Fibroblast of skin of abdomen (primary cell): ENCODE data around the gene CAMK2G.
"Not testable (repeated sequence)": the region's sequence is repeated elsewhere in the genome, so short reads cannot be mapped to it uniquely, and the experiment has no call there.

ENCODE experiments used
- DNase-seq: peaks from one replicate; pipeline ENCODE4 v3.0.0-alpha.2; 2013

Gene CAMK2G

DNA sequence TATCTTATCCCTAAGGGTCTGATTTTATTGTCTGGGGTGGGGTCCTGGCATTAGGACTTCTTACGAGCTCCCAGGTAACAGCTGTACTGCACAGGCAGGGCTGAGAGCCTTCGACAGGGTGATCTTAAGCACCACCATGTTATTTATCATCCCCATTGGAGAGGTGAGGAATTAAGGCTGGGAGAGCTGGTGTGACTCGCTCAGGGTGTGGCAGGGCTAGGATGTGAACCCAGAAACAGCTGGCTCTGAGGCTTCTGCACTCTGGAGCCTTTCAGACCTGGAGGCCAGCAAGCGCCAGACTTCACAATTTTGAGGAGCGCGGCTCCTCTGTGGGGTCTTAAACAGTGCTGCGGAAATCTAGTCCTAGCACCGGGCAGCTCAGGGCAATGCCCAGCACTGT is 35.5 kb downstream of the CAMK2G start:
- no peak for DNase-seq

DNA sequence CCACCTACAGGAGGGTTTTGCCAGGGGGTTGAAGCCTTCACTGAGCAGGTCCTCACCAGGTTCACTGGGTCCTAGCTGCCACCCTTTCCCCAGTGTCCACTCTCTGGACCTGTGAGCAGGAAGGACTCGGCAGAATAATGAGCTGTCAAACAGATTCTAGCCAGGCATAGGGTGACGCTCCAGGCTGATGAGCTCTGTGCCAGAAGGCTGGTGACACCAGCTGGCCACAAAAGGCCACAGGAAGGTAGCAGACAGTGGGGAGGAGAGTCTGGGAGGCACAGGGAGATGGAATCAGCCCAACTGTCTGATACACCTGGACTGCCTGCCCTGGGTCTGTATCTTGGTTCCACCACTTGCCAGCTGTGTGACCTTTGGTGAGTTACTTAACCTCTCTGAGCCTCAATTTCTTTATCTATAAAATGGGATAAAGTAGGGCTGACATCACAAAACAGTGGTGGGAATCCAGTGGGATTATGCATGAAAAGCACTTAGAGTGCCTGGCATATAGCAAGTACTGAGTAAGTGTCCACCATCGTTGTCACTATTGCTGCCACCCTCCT is 36.3 kb downstream of the CAMK2G start:
- no peak for DNase-seq

GRCh38 chr10:73837072-73837471 is 37.3 kb downstream of the CAMK2G start:
- no peak for DNase-seq

DNA sequence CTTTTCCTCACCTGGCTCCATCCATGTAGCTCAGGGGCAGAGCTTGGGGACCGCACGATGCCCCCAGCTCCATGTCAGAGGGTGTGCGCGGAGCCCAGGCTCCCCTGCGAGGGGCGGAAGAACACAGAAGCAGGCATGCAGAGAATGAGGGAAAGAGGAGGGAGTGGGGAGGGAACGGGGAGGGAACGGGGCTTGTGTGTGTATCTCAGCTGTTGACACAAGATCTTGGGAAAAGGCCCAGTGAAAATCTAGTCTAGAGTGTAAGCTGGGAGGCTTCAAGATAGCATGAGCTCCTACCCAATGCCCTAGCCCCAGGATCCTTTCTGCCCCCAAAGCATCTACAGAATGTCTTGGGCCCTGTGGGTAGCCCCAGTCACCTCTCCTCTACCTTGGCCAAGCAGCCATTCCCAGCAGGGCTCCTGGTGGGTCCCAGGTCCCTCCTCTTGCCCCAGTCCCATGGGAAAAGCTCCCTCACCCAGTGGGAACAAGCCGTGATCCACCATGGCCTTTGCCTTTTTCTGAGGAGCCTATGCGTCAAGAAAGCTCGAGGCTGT is 37.9 kb downstream of the CAMK2G start:
- DNase-seq: no peak

DNA sequence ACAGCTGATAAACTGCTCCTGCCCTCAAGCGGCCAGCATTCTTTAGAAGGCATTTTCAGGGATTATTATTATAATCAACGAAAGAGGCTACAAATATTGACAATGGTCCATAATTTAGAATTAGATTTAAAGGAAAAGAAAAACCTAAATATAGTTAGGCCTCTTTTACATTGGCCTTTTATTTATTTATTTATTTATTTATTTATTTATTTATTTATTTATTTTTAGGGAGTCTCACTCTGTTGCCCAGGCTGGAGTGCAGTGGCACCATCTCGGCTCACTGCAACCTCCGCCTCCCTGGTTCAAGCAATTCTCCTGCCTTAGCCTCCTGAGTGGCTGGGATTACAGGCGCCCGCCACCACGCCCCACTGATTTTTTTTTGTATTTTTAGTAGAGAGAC is 45.3 kb downstream of the CAMK2G start:
- DNase-seq: not testable (repeated sequence)

DNA sequence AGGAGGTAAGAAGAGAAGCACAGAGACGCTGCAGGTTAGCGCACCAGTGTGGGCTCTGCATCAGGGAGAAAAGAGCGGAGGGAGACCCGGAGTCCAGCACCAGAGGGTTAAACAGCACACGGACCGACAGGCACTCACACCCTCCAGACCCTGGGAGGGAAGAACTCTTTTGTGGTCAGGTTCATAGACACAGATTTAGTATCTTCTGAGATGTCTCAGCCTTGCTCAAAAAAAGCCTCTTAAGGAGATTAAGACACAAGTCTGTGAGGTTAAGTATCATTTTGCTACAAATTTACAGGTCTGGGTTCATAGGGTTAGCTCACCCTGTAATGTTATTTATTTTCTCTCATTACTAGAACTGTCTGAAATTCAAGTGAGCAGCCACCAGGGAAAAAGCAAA is 46.2 kb downstream of the CAMK2G start:
- no peak for DNase-seq

GRCh38 chr10:73827346-73828089 is 46.8 kb downstream of the CAMK2G start:
- no peak for DNase-seq

- DNase-seq: no peak
Observed at GRCh38 chr10:73824146-73824725, 50.1 kb downstream of the CAMK2G start.

GRCh38 chr10:73823391-73823790 is 51.0 kb downstream of the CAMK2G start:
- DNase-seq: no peak

GRCh38 chr10:73819513-73820093 is 54.8 kb downstream of the CAMK2G start:
- DNase-seq: no peak

GRCh38 chr10:73819081-73819480 is 55.3 kb downstream of the CAMK2G start:
- no peak for DNase-seq

GRCh38 chr10:73818402-73818801 is 56.0 kb downstream of the CAMK2G start:
- DNase-seq: no peak

DNA sequence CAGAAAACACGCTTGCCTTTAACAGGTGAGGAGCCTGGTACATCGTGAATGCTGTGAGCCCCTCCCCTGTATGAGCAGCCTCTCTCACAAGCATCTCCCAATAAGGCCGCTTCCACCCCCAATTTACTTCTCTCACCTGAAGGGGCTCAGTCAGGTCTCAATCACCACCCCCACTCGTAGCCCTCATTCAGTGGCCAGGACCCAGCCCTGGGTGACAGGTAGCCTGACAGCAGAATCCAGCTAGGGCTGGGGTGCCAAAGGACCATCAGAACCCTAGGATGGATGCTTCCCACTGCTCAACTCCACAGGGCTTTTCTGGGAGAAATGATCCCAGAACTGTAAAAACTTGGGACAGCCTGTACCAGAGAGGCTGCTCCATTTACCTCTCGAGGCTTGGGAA is 56.5 kb downstream of the CAMK2G start:
- DNase-seq: no peak

DNA sequence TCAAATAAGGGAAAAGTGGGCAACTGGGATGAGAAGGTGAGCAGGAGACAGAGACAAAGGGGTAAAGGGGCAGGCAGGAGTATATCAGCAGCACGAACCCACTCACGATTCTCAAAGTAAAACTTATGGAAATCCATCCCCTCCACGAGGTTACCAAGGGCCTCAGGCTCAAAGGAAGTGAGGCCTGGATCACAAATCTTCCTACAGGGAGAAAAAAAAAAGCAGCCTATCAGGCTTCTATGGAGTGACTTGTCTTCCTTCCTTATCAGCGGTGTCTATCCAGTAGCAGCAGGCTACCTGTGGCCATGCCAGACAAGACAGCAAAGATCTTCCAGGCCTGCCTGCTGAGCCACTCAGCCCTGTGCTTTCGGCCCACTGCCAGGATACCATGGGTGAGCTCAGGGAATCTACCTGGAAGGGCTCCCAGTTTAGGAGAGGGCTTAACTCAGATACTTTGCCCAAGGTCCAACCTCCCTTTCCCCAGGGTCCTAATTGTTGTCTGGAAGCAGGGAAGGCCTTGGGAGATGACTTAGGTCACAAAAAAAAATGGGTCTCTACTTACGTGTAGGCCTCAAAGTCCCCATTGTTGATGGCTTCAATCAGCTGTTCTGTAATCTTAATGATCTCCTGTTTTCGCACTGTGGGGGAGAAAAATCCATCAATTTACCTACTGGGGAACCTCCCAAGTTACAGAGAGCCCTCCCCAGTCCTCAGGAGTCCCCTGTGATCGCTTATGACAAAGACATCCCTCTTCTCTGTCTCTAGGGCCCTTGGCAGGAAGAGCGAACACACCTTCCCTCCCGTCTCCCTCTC is 57.2 kb downstream of the CAMK2G start:
- DNase-seq: no peak

- no peak for DNase-seq
Observed at GRCh38 chr10:73815719-73816030, 58.7 kb downstream of the CAMK2G start.

- DNase-seq: no peak
Observed at GRCh38 chr10:73814896-73815718, 59.2 kb downstream of the CAMK2G start.

DNA sequence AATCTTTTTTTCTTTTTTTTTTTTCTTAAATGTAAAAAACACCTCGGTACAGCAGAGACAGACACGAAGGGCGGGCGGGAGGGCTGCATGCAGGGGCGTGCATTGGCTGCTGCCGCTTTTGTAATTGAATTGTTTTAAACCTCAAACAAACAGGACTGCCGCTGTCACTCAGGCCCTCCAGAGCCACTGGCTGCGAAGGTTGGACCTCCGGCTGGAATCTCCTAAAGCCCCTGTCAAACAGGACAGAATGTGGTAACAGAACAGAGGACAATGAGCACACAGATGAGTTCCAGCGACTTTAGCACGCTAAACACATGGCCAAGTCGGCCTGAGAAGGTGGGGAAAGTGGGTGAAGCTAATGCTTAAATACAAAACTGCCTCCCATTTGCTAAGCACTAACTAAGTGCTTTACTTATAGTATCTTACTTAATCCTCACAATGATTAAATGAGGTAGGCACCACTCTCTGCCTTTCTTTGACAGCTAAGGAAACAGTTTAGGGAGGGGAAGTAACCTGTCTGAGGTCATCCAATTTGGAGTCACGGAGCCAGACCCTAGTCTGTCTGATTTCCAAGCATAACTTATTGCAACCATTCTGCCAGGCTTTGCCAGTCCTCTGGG is 60.0 kb downstream of the CAMK2G start:
- no peak for DNase-seq

DNA sequence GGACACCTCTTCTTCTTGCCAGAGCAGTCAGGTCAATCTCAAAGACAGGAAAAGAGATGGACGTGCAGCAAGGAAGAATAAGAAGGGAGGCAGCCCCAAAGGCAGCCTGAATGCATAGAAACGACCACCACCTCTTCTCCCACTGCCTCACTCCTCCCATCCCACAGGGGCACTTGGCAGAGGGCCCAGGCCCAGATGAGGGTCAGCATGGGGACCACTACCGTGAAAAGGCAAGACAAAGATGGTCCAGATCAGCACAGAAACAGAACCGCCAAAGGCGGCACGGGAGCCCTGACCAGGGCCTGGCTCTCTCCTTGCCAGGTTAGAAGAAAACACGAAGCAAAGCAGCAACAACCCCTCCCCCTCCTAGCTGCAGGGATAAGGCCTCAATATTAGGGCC is 61.0 kb downstream of the CAMK2G start:
- DNase-seq: no peak

GRCh38 chr10:73812657-73813056 is 61.7 kb downstream of the CAMK2G start:
- DNase-seq: no peak

DNA sequence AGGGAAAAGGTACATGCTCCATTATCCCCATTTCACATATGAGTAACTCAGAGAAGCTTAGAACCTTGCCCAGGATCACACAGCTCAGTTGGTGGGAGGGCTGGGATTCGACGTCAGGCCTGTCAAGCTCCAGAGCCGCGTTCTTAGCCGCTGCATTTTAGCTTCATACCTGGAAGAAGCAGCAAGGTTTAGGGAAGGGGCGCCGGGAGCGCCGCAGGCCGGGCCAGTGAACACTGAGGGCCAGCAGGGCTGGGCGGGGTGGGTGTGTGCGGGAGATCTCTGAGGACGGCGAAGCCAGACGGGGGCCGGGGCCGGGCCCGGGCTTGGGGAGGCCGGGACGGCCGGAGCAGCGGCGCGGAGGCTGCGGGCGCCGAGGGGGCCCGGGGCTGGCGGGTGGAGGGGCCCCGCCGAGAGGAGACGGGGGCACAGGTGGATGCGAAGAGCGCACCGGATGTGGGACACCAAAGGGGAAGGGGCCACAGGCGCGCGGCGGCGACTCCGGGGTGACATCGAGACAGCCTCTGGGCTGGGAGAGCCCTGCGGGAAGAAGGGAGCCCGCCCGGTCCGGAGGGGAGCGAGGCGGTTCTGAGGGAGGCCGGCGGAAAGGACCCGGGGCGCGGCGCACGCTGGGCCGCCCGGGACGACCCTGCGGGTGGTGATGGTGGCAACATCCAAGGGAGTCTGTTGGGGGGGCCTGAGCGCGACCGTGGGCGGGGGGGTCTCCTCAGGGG is 63.5 kb downstream of the CAMK2G start:
- DNase-seq: no peak

GRCh38 chr10:73810358-73810734 is 64.0 kb downstream of the CAMK2G start:
- DNase-seq: peak; percentile 12
